ENCODE data around the gene AMFR.

The AMFR gene

GRCh38 chr16:56362057-56362655 lies 63.2 kb downstream of the AMFR start:
- no peak for DNase-seq

GRCh38 chr16:56360117-56361008 lies 65.0 kb downstream of the AMFR start:
- no peak for DNase-seq

GRCh38 chr16:56357765-56358322 lies 67.5 kb downstream of the AMFR start:
- DNase-seq = no peak

- DNase-seq = no peak
Measured at GRCh38 chr16:56357241-56357764, 68.0 kb downstream of the AMFR start.

GRCh38 chr16:56356276-56357240 lies 68.8 kb downstream of the AMFR start:
- DNase-seq = peak; percentile 58

GRCh38 chr16:56355786-56356275 lies 69.5 kb downstream of the AMFR start:
- DNase-seq = no peak

- DNase-seq = no peak
Measured at GRCh38 chr16:56355221-56355620, 70.1 kb downstream of the AMFR start.

- no peak for DNase-seq
Measured at GRCh38 chr16:56354746-56355145, 70.6 kb downstream of the AMFR start.

GRCh38 chr16:56354016-56354415 lies 71.3 kb downstream of the AMFR start:
- DNase-seq = no peak

GRCh38 chr16:56353054-56353921 lies 72.1 kb downstream of the AMFR start:
- DNase-seq = no peak

- no peak for DNase-seq
Measured at GRCh38 chr16:56352351-56353053, 72.8 kb downstream of the AMFR start.

GRCh38 chr16:56351481-56351880 lies 73.9 kb downstream of the AMFR start:
- DNase-seq = no peak

- no peak for DNase-seq
Measured at GRCh38 chr16:56350491-56351405, 74.6 kb downstream of the AMFR start.

GRCh38 chr16:56349711-56350161 lies 75.6 kb downstream of the AMFR start:
- no peak for DNase-seq

- DNase-seq = no peak
Measured at GRCh38 chr16:56349086-56349415, 76.3 kb downstream of the AMFR start.

- DNase-seq = no peak
Measured at GRCh38 chr16:56348168-56349085, 76.9 kb downstream of the AMFR start.

- no peak for DNase-seq
Measured at GRCh38 chr16:56347670-56348069, 77.7 kb downstream of the AMFR start.

GRCh38 chr16:56347166-56347565 lies 78.2 kb downstream of the AMFR start:
- no peak for DNase-seq

All from CD4-positive, alpha-beta T cell treated with Interleukin-12 subunit alpha and Interleukin-12 subunit beta, for 1 hour (primary cell).